Activated naive CD4-positive, alpha-beta T cell treated with anti-CD3 and anti-CD28 coated beads, Interleukin-2, amount 10 ng/mL, durations not matched to agents 7 days and 5 days (primary cell): ENCODE measurements around the gene MAPK1IP1L.

ENCODE experiments used
- CTCF ChIA-PET: fragments of 350-600 bp; sonication (Branson Sonifier 250); formaldehyde crosslinking; loops from one replicate; lab custom pipeline; 2021; ENCODE audit warnings: antibody characterized with exemption; lab: Charles Lee
- DNase-seq: peaks from one replicate; pipeline ENCODE4 v3.0.0-alpha.2; 2020
- H3K27ac Mint-ChIP-seq: one replicate; pipeline ENCODE4 v1.8.0; 2021; ENCODE audit warnings: mild to moderate bottlenecking, moderate library complexity, mixed read lengths
- H3K27me3 Mint-ChIP-seq: one replicate; pipeline ENCODE4 v1.8.0; 2021; ENCODE audit warnings: mild to moderate bottlenecking, mixed read lengths
- H3K36me3 Mint-ChIP-seq: one replicate; pipeline ENCODE4 v1.8.0; 2021; ENCODE audit warnings: mixed read lengths
- H3K4me1 Mint-ChIP-seq: one replicate; pipeline ENCODE4 v1.8.0; 2021; ENCODE audit warnings: mixed read lengths
- H3K4me3 Mint-ChIP-seq: one replicate; pipeline ENCODE4 v1.8.0; 2021; ENCODE audit warnings: mild to moderate bottlenecking, moderate library complexity, mixed read lengths
- H3K9me3 Mint-ChIP-seq: one replicate; pipeline ENCODE4 v1.8.0; 2021; ENCODE audit warnings: mixed read lengths

The MAPK1IP1L gene

GRCh38 chr14:55092341-55092740 lies 40.9 kb downstream of the MAPK1IP1L start:
- Mint-ChIP-seq H3K27ac (no peak overlapping the region), H3K4me3 (no peak overlapping the region), H3K4me1 (peaks cover 26% of the 10 kb centered on the region), H3K9me3 (no peaks in the 10 kb centered on the region), H3K36me3 (no peaks in the 10 kb centered on the region), H3K27me3 (peaks cover under 1% of the 10 kb centered on the region)
- DNase-seq: no peak
- CTCF ChIA-PET: interaction anchor here (1.0 to 3.1 kb wide), 7 partner anchors 34 to 178 kb away, joined by 3 to 13 read pairs (median 3); partner anchors contain the start of gene MAPK1IP1L

- Mint-ChIP-seq H3K27me3 (no peaks in the 10 kb centered on the region), H3K36me3 (no peaks in the 10 kb centered on the region), H3K27ac (no peak overlapping the region), H3K4me3 (no peak overlapping the region), H3K4me1 (peaks cover 42% of the 10 kb centered on the region), H3K9me3 (no peaks in the 10 kb centered on the region)
- CTCF ChIA-PET: interaction anchor here (0.6 to 3.1 kb wide), 5 partner anchors 8 to 67 kb away, joined by 3 to 13 read pairs (median 3); no protein-coding TSS in a partner anchor
- DNase-seq: no peak
Observed at GRCh38 chr14:55094292-55095157, 43.1 kb downstream of the MAPK1IP1L start.

GRCh38 chr14:55097881-55098560 lies 46.6 kb downstream of the MAPK1IP1L start:
- H3K27me3 Mint-ChIP-seq: no peaks in the 10 kb centered on the region
- peak overlapping the region; percentile 81 for H3K27ac Mint-ChIP-seq
- DNase-seq: peak; percentile 52
- no peaks in the 10 kb centered on the region for H3K9me3 Mint-ChIP-seq
- CTCF ChIA-PET: interaction anchor here (1.0 to 1.1 kb wide), 2 partner anchors 9 to 20 kb away, joined by 3 read pairs; no protein-coding TSS in a partner anchor
- H3K4me1 Mint-ChIP-seq: peaks cover 51% of the 10 kb centered on the region
- no peaks in the 10 kb centered on the region for H3K36me3 Mint-ChIP-seq
- H3K4me3 Mint-ChIP-seq: no peak overlapping the region

- no peaks in the 10 kb centered on the region for H3K27me3 Mint-ChIP-seq
- DNase-seq: no peak
- peaks cover 54% of the 10 kb centered on the region for H3K4me1 Mint-ChIP-seq
- H3K36me3 Mint-ChIP-seq: peaks cover under 1% of the 10 kb centered on the region
- peak overlapping the region; percentile 81 for H3K27ac Mint-ChIP-seq
- CTCF ChIA-PET: interaction anchor here (1.0 to 1.1 kb wide), 2 partner anchors 10 to 20 kb away, joined by 3 read pairs; no protein-coding TSS in a partner anchor
- H3K9me3 Mint-ChIP-seq: no peaks in the 10 kb centered on the region
- peak overlapping the region; percentile 11 for H3K4me3 Mint-ChIP-seq
Observed at GRCh38 chr14:55098561-55098898, 47.1 kb downstream of the MAPK1IP1L start.

GRCh38 chr14:55099756-55100155 lies 48.3 kb downstream of the MAPK1IP1L start:
- CTCF ChIA-PET: interaction anchor here (0.9 kb wide), 1 partner anchor 275 kb away, joined by 3 read pairs; no protein-coding TSS in a partner anchor
- peaks cover 10% of the 10 kb centered on the region for H3K9me3 Mint-ChIP-seq
- peaks cover 11% of the 10 kb centered on the region for H3K36me3 Mint-ChIP-seq
- H3K4me1 Mint-ChIP-seq: peaks cover 63% of the 10 kb centered on the region
- H3K27me3 Mint-ChIP-seq: no peaks in the 10 kb centered on the region
- DNase-seq: no peak
- peak overlapping the region; percentile 0 for H3K27ac Mint-ChIP-seq
- no peak overlapping the region for H3K4me3 Mint-ChIP-seq

- H3K36me3 Mint-ChIP-seq: peaks cover 14% of the 10 kb centered on the region
Observed at GRCh38 chr14:55101698-55102097, 50.3 kb downstream of the MAPK1IP1L start.

GRCh38 chr14:55102141-55102621 lies 50.7 kb downstream of the MAPK1IP1L start:
- Mint-ChIP-seq H3K27ac (peak overlapping the region; percentile 99), H3K36me3 (peaks cover 14% of the 10 kb centered on the region), H3K4me3 (no peak overlapping the region), H3K4me1 (peaks cover 61% of the 10 kb centered on the region), H3K27me3 (no peaks in the 10 kb centered on the region), H3K9me3 (peaks cover 13% of the 10 kb centered on the region)
- DNase-seq: peak; percentile 59
- CTCF ChIA-PET: interaction anchor here (0.9 to 2.3 kb wide), 3 partner anchors 7 to 59 kb away, joined by 3 to 9 read pairs (median 4); partner anchors contain the start of gene MAPK1IP1L

More at GRCh38 chr14:55101698-55102097, 50.3 kb downstream of the MAPK1IP1L start:
- Mint-ChIP-seq H3K27me3 (no peaks in the 10 kb centered on the region), H3K4me1 (peaks cover 65% of the 10 kb centered on the region), H3K4me3 (no peak overlapping the region), H3K9me3 (peaks cover 13% of the 10 kb centered on the region), H3K27ac (peak overlapping the region; percentile 99)
- DNase-seq: no peak
- CTCF ChIA-PET: interaction anchor here (1.5 kb wide), 1 partner anchor 59 kb away, joined by 4 read pairs; no protein-coding TSS in a partner anchor

- Mint-ChIP-seq H3K36me3 (peaks cover 14% of the 10 kb centered on the region), H3K27ac (peak overlapping the region; percentile 99), H3K27me3 (no peaks in the 10 kb centered on the region), H3K4me1 (peaks cover 60% of the 10 kb centered on the region), H3K4me3 (peak overlapping the region; percentile 34), H3K9me3 (peaks cover 13% of the 10 kb centered on the region)
- CTCF ChIA-PET: interaction anchor here (0.9 to 2.3 kb wide), 5 partner anchors 8 to 58 kb away, joined by 3 to 9 read pairs (median 4); partner anchors contain the start of gene MAPK1IP1L
- DNase-seq: peak; percentile 58
Observed at GRCh38 chr14:55103005-55103640, 51.7 kb downstream of the MAPK1IP1L start.

- H3K27ac Mint-ChIP-seq: peak overlapping the region; percentile 99
- peaks cover 13% of the 10 kb centered on the region for H3K9me3 Mint-ChIP-seq
- CTCF ChIA-PET: interaction anchor here (0.9 to 2.3 kb wide), 5 partner anchors 14 to 57 kb away, joined by 3 to 9 read pairs (median 4); partner anchors contain the start of gene MAPK1IP1L
- DNase-seq: no peak
- H3K27me3 Mint-ChIP-seq: no peaks in the 10 kb centered on the region
- peaks cover 59% of the 10 kb centered on the region for H3K4me1 Mint-ChIP-seq
- H3K36me3 Mint-ChIP-seq: peaks cover 14% of the 10 kb centered on the region
- H3K4me3 Mint-ChIP-seq: no peak overlapping the region
Observed at GRCh38 chr14:55103971-55104954, 52.8 kb downstream of the MAPK1IP1L start.

- no peak for DNase-seq
- Mint-ChIP-seq H3K36me3 (peaks cover 14% of the 10 kb centered on the region), H3K27me3 (no peaks in the 10 kb centered on the region), H3K4me1 (peaks cover 47% of the 10 kb centered on the region), H3K4me3 (no peak overlapping the region), H3K9me3 (peaks cover 13% of the 10 kb centered on the region), H3K27ac (peak overlapping the region; percentile 11)
- CTCF ChIA-PET: no interaction called here
Observed at GRCh38 chr14:55105991-55106390, 54.5 kb downstream of the MAPK1IP1L start.

GRCh38 chr14:55107766-55108554 lies 56.5 kb downstream of the MAPK1IP1L start:
- Mint-ChIP-seq H3K4me3 (no peak overlapping the region), H3K27me3 (peaks cover under 1% of the 10 kb centered on the region), H3K27ac (no peak overlapping the region), H3K4me1 (peaks cover 33% of the 10 kb centered on the region), H3K36me3 (peaks cover 14% of the 10 kb centered on the region), H3K9me3 (peaks cover 13% of the 10 kb centered on the region)
- CTCF ChIA-PET: no interaction called here
- DNase-seq: peak; percentile 24

GRCh38 chr14:55109836-55110235 lies 58.4 kb downstream of the MAPK1IP1L start:
- Mint-ChIP-seq H3K27ac (no peak overlapping the region), H3K4me1 (peaks cover 18% of the 10 kb centered on the region), H3K27me3 (peaks cover 8% of the 10 kb centered on the region), H3K36me3 (peaks cover 3% of the 10 kb centered on the region), H3K9me3 (peaks cover 4% of the 10 kb centered on the region), H3K4me3 (no peak overlapping the region)
- DNase-seq: peak; percentile 5
- CTCF ChIA-PET: interaction anchor here (1.6 kb wide), 1 partner anchor 9 kb away, joined by 4 read pairs; no protein-coding TSS in a partner anchor
